ENCODE results near the gene ZNF619. TPM values are rescaled to one million over a fixed set of nuclear protein-coding genes. Genes with fewer than 3 reads are reported as not detected.

Gene ZNF619
- total and polyA plus RNA-seq, 4 donors, result 1.3 to 5.9 (median 3.3) TPM

- H3K4me1 ChIP-seq (ENCODE audit: control insufficient read depth in 4 of 4, insufficient read depth in 4 of 4, low read length in 3 of 4), result no peaks in the 10 kb centered on the region
- peaks cover 4 to 8% (median 7%) of the 10 kb centered on the region in 4 donors for H3K36me3 ChIP-seq (ENCODE audit: control insufficient read depth in 4 of 4, insufficient read depth in 3 of 4, low read depth in 1 of 4, low read length in 3 of 4)
- no peak overlapping the region for H3K9ac ChIP-seq (ENCODE audit: low read depth in 1 of 2, low read length in 2 of 2)
- no peak overlapping the region for H3K27ac ChIP-seq (ENCODE audit: low read depth in 1 of 2, low read length in 2 of 2)
- no peak overlapping the region for H3K4me3 ChIP-seq (ENCODE audit: low read depth in 1 of 3, low read length in 3 of 3)
- no peak for DNase-seq (ENCODE audit: low spot score)
- no peak for TF ChIP-seq FOXA2 (IDR thresholded peaks at IDR 0.05)
- TF ChIP-seq HNF4G (IDR thresholded peaks at IDR 0.05), result no peak
- TF ChIP-seq GABPA (IDR thresholded peaks at IDR 0.05 in 1 of 2, conservative IDR thresholded peaks at IDR 0.05 in 1 of 2), result no peak
- TF ChIP-seq, protein P1, sequence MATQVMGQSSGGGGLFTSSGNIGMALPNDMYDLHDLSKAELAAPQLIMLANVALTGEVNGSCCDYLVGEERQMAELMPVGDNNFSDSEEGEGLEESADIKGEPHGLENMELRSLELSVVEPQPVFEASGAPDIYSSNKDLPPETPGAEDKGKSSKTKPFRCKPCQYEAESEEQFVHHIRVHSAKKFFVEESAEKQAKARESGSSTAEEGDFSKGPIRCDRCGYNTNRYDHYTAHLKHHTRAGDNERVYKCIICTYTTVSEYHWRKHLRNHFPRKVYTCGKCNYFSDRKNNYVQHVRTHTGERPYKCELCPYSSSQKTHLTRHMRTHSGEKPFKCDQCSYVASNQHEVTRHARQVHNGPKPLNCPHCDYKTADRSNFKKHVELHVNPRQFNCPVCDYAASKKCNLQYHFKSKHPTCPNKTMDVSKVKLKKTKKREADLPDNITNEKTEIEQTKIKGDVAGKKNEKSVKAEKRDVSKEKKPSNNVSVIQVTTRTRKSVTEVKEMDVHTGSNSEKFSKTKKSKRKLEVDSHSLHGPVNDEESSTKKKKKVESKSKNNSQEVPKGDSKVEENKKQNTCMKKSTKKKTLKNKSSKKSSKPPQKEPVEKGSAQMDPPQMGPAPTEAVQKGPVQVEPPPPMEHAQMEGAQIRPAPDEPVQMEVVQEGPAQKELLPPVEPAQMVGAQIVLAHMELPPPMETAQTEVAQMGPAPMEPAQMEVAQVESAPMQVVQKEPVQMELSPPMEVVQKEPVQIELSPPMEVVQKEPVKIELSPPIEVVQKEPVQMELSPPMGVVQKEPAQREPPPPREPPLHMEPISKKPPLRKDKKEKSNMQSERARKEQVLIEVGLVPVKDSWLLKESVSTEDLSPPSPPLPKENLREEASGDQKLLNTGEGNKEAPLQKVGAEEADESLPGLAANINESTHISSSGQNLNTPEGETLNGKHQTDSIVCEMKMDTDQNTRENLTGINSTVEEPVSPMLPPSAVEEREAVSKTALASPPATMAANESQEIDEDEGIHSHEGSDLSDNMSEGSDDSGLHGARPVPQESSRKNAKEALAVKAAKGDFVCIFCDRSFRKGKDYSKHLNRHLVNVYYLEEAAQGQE (IDR thresholded peaks at IDR 0.05), result no peak
- TF ChIP-seq CTCF (IDR thresholded peaks at IDR 0.05; ENCODE audit: low read depth, low read length, missing input control), result no peak
- TF ChIP-seq RXRA (IDR thresholded peaks at IDR 0.05), result no peak
- no peak for TF ChIP-seq NR2F2 (IDR thresholded peaks at IDR 0.05)
- no peak for TF ChIP-seq YY1 (IDR thresholded peaks at IDR 0.05)
- TF ChIP-seq RAD21 (IDR thresholded peaks at IDR 0.05), result no peak
- TF ChIP-seq, protein P2, sequence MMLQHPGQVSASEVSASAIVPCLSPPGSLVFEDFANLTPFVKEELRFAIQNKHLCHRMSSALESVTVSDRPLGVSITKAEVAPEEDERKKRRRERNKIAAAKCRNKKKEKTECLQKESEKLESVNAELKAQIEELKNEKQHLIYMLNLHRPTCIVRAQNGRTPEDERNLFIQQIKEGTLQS (IDR thresholded peaks at IDR 0.05), result no peak
- TF ChIP-seq FOXA1 (IDR thresholded peaks at IDR 0.05), result no peak
- no peak for TF ChIP-seq EGR1 (IDR thresholded peaks at IDR 0.05; ENCODE audit: low read depth in 2 of 2)
- TF ChIP-seq HNF4A (conservative IDR thresholded peaks at IDR 0.05), result no peak
- no peak for TF ChIP-seq TAF1 (conservative IDR thresholded peaks at IDR 0.05)
- TF ChIP-seq, protein P3, sequence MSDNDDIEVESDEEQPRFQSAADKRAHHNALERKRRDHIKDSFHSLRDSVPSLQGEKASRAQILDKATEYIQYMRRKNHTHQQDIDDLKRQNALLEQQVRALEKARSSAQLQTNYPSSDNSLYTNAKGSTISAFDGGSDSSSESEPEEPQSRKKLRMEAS (IDR thresholded peaks at IDR 0.05), result no peak
- no peaks in the 10 kb centered on the region for H3K9me3 ChIP-seq (ENCODE audit: control insufficient read depth in 4 of 4, low read length in 3 of 4)
- no peaks in the 10 kb centered on the region for H3K27me3 ChIP-seq (ENCODE audit: control insufficient read depth in 4 of 4, insufficient read depth in 4 of 4, low read length in 3 of 4)
- 96% methylated on average over 5 of the region's 5 CpGs for WGBS
Measured at GRCh38 chr3:40516201-40516600, 39.3 kb downstream of the ZNF619 start.

GRCh38 chr3:40518067-40518466 is 41.1 kb downstream of the ZNF619 start:
- H3K9ac ChIP-seq (ENCODE audit: low read depth in 1 of 2, low read length in 2 of 2), result no peak overlapping the region
- TF ChIP-seq YY1 (IDR thresholded peaks at IDR 0.05), result no peak
- TF ChIP-seq, protein P1 (IDR thresholded peaks at IDR 0.05), result no peak
- TF ChIP-seq ZBTB33 (IDR thresholded peaks at IDR 0.05), result no peak
- TF ChIP-seq CTCF (IDR thresholded peaks at IDR 0.05; ENCODE audit: low read depth, low read length, missing input control), result no peak
- TF ChIP-seq, protein P2 (IDR thresholded peaks at IDR 0.05), result no peak
- no peak for TF ChIP-seq GABPA (IDR thresholded peaks at IDR 0.05 in 1 of 2, conservative IDR thresholded peaks at IDR 0.05 in 1 of 2)
- no peak for TF ChIP-seq SP1 (IDR thresholded peaks at IDR 0.05)
- no peak for TF ChIP-seq HNF4G (IDR thresholded peaks at IDR 0.05)
- TF ChIP-seq NR2F2 (IDR thresholded peaks at IDR 0.05), result no peak
- no peak for TF ChIP-seq TAF1 (conservative IDR thresholded peaks at IDR 0.05)
- TF ChIP-seq EGR1 (IDR thresholded peaks at IDR 0.05; ENCODE audit: low read depth in 2 of 2), result no peak
- no peak for TF ChIP-seq HNF4A (conservative IDR thresholded peaks at IDR 0.05)
- TF ChIP-seq RXRA (IDR thresholded peaks at IDR 0.05), result no peak

More at GRCh38 chr3:40518067-40518466, 41.1 kb downstream of the ZNF619 start:
- H3K36me3 ChIP-seq (ENCODE audit: control insufficient read depth in 4 of 4, insufficient read depth in 3 of 4, low read depth in 1 of 4, low read length in 3 of 4), result peaks cover 1 to 8% (median 7%) of the 10 kb centered on the region in 4 donors
- H3K4me1 ChIP-seq (ENCODE audit: control insufficient read depth in 4 of 4, insufficient read depth in 4 of 4, low read length in 3 of 4), result no peaks in the 10 kb centered on the region
- H3K27ac ChIP-seq (ENCODE audit: low read depth in 1 of 2, low read length in 2 of 2), result no peak overlapping the region
- 94% methylated on average over 1 of the region's 1 CpG for WGBS
- H3K4me3 ChIP-seq (ENCODE audit: low read depth in 1 of 3, low read length in 3 of 3), result no peak overlapping the region
- no peak for DNase-seq (ENCODE audit: low spot score)
- H3K27me3 ChIP-seq (ENCODE audit: control insufficient read depth in 4 of 4, insufficient read depth in 4 of 4, low read length in 3 of 4), result no peaks in the 10 kb centered on the region
- H3K9me3 ChIP-seq (ENCODE audit: control insufficient read depth in 4 of 4, low read length in 3 of 4), result no peaks in the 10 kb centered on the region
